Activated CD8-positive, alpha-beta T cell treated with anti-CD3 and anti-CD28 coated beads, Interleukin-2, amount 10 ng/mL, durations not matched to agents 7 days and 5 days (primary cell): ENCODE results near the gene ADAMTS20. TPM values are rescaled to one million over a fixed set of nuclear protein-coding genes. Genes with fewer than 3 reads are reported as not detected.

Experiments
- ATAC-seq: fragments of 150-1000 bp; cut with Tn5 transposase; one replicate; pipeline ENCODE4 v1.10.0; 2021; ENCODE audit warnings: moderate library complexity
- CTCF ChIA-PET: fragments of 350-600 bp; sonication (Branson Sonifier 250); formaldehyde crosslinking; loops from one replicate; lab custom pipeline; 2021; ENCODE audit warnings: antibody characterized with exemption; lab: Charles Lee
- POLR2A ChIA-PET: fragments of 350-600 bp; sonication (Branson Sonifier 250); formaldehyde crosslinking; loops from one replicate; lab custom pipeline; 2021; ENCODE audit warnings: antibody characterized with exemption; lab: Charles Lee
- DNase-seq: peaks from one replicate; pipeline ENCODE4 v3.0.0-alpha.2; 2020
- H3K27ac Mint-ChIP-seq: one replicate; pipeline ENCODE4 v1.8.0; 2021; ENCODE audit warnings: mild to moderate bottlenecking, mixed read lengths
- H3K27me3 Mint-ChIP-seq: one replicate; pipeline ENCODE4 v1.8.0; 2021; ENCODE audit warnings: low read depth, mixed read lengths
- H3K36me3 Mint-ChIP-seq: one replicate; pipeline ENCODE4 v1.8.0; 2021; ENCODE audit warnings: low read depth, mixed read lengths
- H3K4me1 Mint-ChIP-seq: one replicate; pipeline ENCODE4 v1.8.0; 2021; ENCODE audit warnings: low read depth, mixed read lengths
- H3K4me3 Mint-ChIP-seq: one replicate; pipeline ENCODE4 v1.8.0; 2021; ENCODE audit warnings: mild to moderate bottlenecking, mixed read lengths
- H3K9me3 Mint-ChIP-seq: one replicate; pipeline ENCODE4 v1.8.0; 2022; ENCODE audit warnings: mixed read lengths; ENCODE audit not compliant: insufficient read depth
- total RNA-seq, 2 experiments: library from RNA; stranded (reverse); gene quantifications; one replicate each; pipeline ENCODE4 v1.2.3, GENCODE V29; 2021

Gene ADAMTS20
- total RNA-seq, 2 experiments from 2014 or later: not detected

- Mint-ChIP-seq H3K4me3 (no peak overlapping the region), H3K27ac (no peak overlapping the region), H3K27me3 (no peaks in the 10 kb centered on the region), H3K9me3 (no peaks in the 10 kb centered on the region), H3K4me1 (no peaks in the 10 kb centered on the region), H3K36me3 (no peaks in the 10 kb centered on the region)
- ChIA-PET POLR2A (no interaction called here), CTCF (no interaction called here)
- DNase-seq: no peak
- ATAC-seq: no peak
Measured at GRCh38 chr12:43329375-43329774, 222.6 kb downstream of the ADAMTS20 start.

- CTCF ChIA-PET: no interaction called here
- Mint-ChIP-seq H3K27me3 (no peaks in the 10 kb centered on the region), H3K4me3 (no peak overlapping the region), H3K9me3 (no peaks in the 10 kb centered on the region), H3K27ac (no peak overlapping the region), H3K4me1 (no peaks in the 10 kb centered on the region), H3K36me3 (no peaks in the 10 kb centered on the region)
- ATAC-seq (no peak), DNase-seq (no peak)
- POLR2A ChIA-PET: no interaction called here
Measured at GRCh38 chr12:43325786-43326185, 226.2 kb downstream of the ADAMTS20 start.

- Mint-ChIP-seq H3K4me3 (no peak overlapping the region), H3K27me3 (no peaks in the 10 kb centered on the region), H3K9me3 (no peaks in the 10 kb centered on the region), H3K4me1 (no peaks in the 10 kb centered on the region), H3K27ac (no peak overlapping the region), H3K36me3 (no peaks in the 10 kb centered on the region)
- ATAC-seq (no peak), DNase-seq (no peak)
- CTCF ChIA-PET: no interaction called here
- POLR2A ChIA-PET: no interaction called here
Measured at GRCh38 chr12:43320281-43320680, 231.7 kb downstream of the ADAMTS20 start.

- Mint-ChIP-seq H3K27me3 (no peaks in the 10 kb centered on the region), H3K4me3 (no peak overlapping the region), H3K27ac (no peak overlapping the region), H3K4me1 (no peaks in the 10 kb centered on the region), H3K36me3 (no peaks in the 10 kb centered on the region), H3K9me3 (no peaks in the 10 kb centered on the region)
- POLR2A ChIA-PET: no interaction called here
- ATAC-seq: no peak
- no peak for DNase-seq
- CTCF ChIA-PET: no interaction called here
Measured at GRCh38 chr12:43318021-43318420, 234.0 kb downstream of the ADAMTS20 start.

- ChIA-PET CTCF (no interaction called here), POLR2A (no interaction called here)
- DNase-seq (no peak), ATAC-seq (no peak)
- no peak overlapping the region for H3K4me3 Mint-ChIP-seq
- H3K9me3 Mint-ChIP-seq: no peaks in the 10 kb centered on the region
- H3K4me1 Mint-ChIP-seq: no peaks in the 10 kb centered on the region
- no peaks in the 10 kb centered on the region for H3K27me3 Mint-ChIP-seq
- no peaks in the 10 kb centered on the region for H3K36me3 Mint-ChIP-seq
- no peak overlapping the region for H3K27ac Mint-ChIP-seq
Measured at GRCh38 chr12:43317156-43317555, 234.8 kb downstream of the ADAMTS20 start.

GRCh38 chr12:43316520-43316919 lies 235.5 kb downstream of the ADAMTS20 start:
- no peaks in the 10 kb centered on the region for H3K27me3 Mint-ChIP-seq
- H3K4me1 Mint-ChIP-seq: no peaks in the 10 kb centered on the region
- POLR2A ChIA-PET: interaction anchor here (0.7 kb wide), 1 partner anchor 451 kb away, joined by 3 read pairs; no protein-coding TSS in a partner anchor
- CTCF ChIA-PET: no interaction called here
- no peak overlapping the region for H3K4me3 Mint-ChIP-seq
- H3K9me3 Mint-ChIP-seq: no peaks in the 10 kb centered on the region
- no peaks in the 10 kb centered on the region for H3K36me3 Mint-ChIP-seq
- no peak for ATAC-seq
- no peak overlapping the region for H3K27ac Mint-ChIP-seq
- no peak for DNase-seq

GRCh38 chr12:43315961-43316360 lies 236.0 kb downstream of the ADAMTS20 start:
- Mint-ChIP-seq H3K27ac (no peak overlapping the region), H3K4me3 (no peak overlapping the region), H3K4me1 (no peaks in the 10 kb centered on the region), H3K36me3 (no peaks in the 10 kb centered on the region), H3K27me3 (no peaks in the 10 kb centered on the region), H3K9me3 (no peaks in the 10 kb centered on the region)
- no peak for ATAC-seq
- no peak for DNase-seq
- ChIA-PET POLR2A (no interaction called here), CTCF (no interaction called here)

GRCh38 chr12:43312991-43313505 lies 239.0 kb downstream of the ADAMTS20 start:
- Mint-ChIP-seq H3K27ac (no peak overlapping the region), H3K4me3 (no peak overlapping the region), H3K9me3 (no peaks in the 10 kb centered on the region), H3K36me3 (no peaks in the 10 kb centered on the region), H3K4me1 (no peaks in the 10 kb centered on the region), H3K27me3 (no peaks in the 10 kb centered on the region)
- no peak for DNase-seq
- ChIA-PET POLR2A (no interaction called here), CTCF (interaction anchor here (0.6 kb wide), 1 partner anchor 298 kb away, joined by 3 read pairs; no protein-coding TSS in a partner anchor)
- no peak for ATAC-seq

GRCh38 chr12:43310596-43310995 lies 241.4 kb downstream of the ADAMTS20 start:
- H3K9me3 Mint-ChIP-seq: no peaks in the 10 kb centered on the region
- DNase-seq (no peak), ATAC-seq (no peak)
- no peaks in the 10 kb centered on the region for H3K36me3 Mint-ChIP-seq
- H3K27me3 Mint-ChIP-seq: no peaks in the 10 kb centered on the region
- H3K4me1 Mint-ChIP-seq: no peaks in the 10 kb centered on the region
- ChIA-PET CTCF (no interaction called here), POLR2A (no interaction called here)
- no peak overlapping the region for H3K4me3 Mint-ChIP-seq
- no peak overlapping the region for H3K27ac Mint-ChIP-seq

- ChIA-PET POLR2A (no interaction called here), CTCF (no interaction called here)
- no peaks in the 10 kb centered on the region for H3K36me3 Mint-ChIP-seq
- no peak for DNase-seq
- no peak overlapping the region for H3K4me3 Mint-ChIP-seq
- no peaks in the 10 kb centered on the region for H3K4me1 Mint-ChIP-seq
- H3K27me3 Mint-ChIP-seq: no peaks in the 10 kb centered on the region
- ATAC-seq: no peak
- H3K9me3 Mint-ChIP-seq: no peaks in the 10 kb centered on the region
- H3K27ac Mint-ChIP-seq: no peak overlapping the region
Measured at GRCh38 chr12:43309959-43310358, 242.0 kb downstream of the ADAMTS20 start.

- H3K27ac Mint-ChIP-seq: no peak overlapping the region
- no peak for ATAC-seq
- CTCF ChIA-PET: no interaction called here
- H3K9me3 Mint-ChIP-seq: no peaks in the 10 kb centered on the region
- DNase-seq: no peak
- H3K4me3 Mint-ChIP-seq: no peak overlapping the region
- POLR2A ChIA-PET: no interaction called here
- no peaks in the 10 kb centered on the region for H3K4me1 Mint-ChIP-seq
- no peaks in the 10 kb centered on the region for H3K36me3 Mint-ChIP-seq
- H3K27me3 Mint-ChIP-seq: no peaks in the 10 kb centered on the region
Measured at GRCh38 chr12:43308776-43309175, 243.2 kb downstream of the ADAMTS20 start.

- Mint-ChIP-seq H3K9me3 (no peaks in the 10 kb centered on the region), H3K27me3 (no peaks in the 10 kb centered on the region), H3K4me3 (no peak overlapping the region), H3K36me3 (no peaks in the 10 kb centered on the region), H3K27ac (no peak overlapping the region), H3K4me1 (no peaks in the 10 kb centered on the region)
- DNase-seq (no peak), ATAC-seq (no peak)
- ChIA-PET POLR2A (no interaction called here), CTCF (no interaction called here)
Measured at GRCh38 chr12:43307126-43307525, 244.9 kb downstream of the ADAMTS20 start.

- no peaks in the 10 kb centered on the region for H3K9me3 Mint-ChIP-seq
- POLR2A ChIA-PET: no interaction called here
- ATAC-seq: no peak
Measured at GRCh38 chr12:43306066-43306465, 245.9 kb downstream of the ADAMTS20 start.

More at GRCh38 chr12:43306066-43306465, 245.9 kb downstream of the ADAMTS20 start:
- Mint-ChIP-seq H3K4me1 (no peaks in the 10 kb centered on the region), H3K27me3 (no peaks in the 10 kb centered on the region), H3K27ac (no peak overlapping the region), H3K36me3 (no peaks in the 10 kb centered on the region), H3K4me3 (no peak overlapping the region)
- CTCF ChIA-PET: no interaction called here
- DNase-seq: no peak
